HG03460 (cell line): ENCODE measurements around the gene SPEF1.
"Not testable (repeated sequence)": the region's sequence is repeated elsewhere in the genome, so short reads cannot be mapped to it uniquely, and the experiment has no call there.

Experiments
- ATAC-seq: cut with Tn5 transposase; IDR thresholded peaks from one replicate; pipeline ENCODE4 v1.9.1; 2021; ENCODE audit not compliant: unreplicated experiment

Gene SPEF1

DNA sequence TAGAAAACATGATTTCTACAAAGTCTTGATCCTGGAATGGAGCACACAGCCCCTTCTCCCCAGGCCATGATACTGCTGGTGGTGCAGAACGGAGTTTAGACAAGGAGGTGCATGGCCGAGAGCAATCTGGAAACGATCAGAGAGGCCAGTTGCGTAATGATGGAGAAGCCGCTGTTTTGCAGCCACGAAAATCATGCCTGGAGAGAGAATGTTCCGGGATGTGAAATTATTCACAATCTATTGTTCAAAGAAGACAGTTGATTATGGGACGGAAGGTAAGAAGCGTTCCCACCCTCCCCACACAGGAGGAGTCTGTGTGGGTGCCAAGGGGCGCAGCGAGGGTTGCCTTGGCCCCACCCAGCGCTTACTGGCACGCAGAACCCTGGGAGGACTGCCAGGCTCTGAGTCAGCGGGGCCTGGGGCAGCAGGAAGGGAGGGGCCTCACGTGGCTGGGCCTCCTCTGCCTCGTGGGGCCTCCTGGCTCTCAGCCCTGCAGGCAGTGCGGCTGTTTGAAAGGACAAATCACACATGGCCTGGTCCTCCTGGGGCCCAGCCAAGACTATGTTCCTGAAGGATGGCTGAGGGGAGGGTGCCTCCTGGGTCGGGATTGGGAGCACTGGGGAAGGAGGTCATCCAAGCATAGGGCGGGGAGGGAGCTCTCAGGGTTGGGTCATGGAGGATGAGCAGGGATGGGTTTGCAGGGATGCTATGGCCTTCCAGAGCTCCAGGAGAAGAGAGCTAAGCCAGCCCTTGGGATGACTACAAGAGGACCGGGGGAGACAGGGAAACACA, 30.4 kb upstream of the SPEF1 start:
- no peak for ATAC-seq

DNA sequence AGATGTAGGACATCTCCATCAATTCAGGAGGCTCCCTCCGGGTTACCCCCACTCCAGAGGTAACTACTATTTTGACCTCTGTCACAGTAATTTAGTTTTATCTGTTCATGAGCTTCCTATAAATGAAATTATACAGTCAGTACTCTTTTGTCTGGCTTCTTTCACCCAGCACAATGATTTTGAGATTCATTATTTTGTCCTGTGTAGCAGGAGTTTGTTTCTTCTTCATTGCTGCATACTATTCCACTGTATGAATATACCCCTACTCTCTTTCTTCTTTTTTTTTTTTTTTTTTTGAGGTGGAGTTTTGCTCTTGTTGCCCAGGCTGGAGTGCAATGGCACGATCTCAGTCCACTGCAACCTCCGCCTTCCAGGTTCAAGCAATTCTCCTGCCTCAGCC, 27.3 kb upstream of the SPEF1 start:
- ATAC-seq, result no peak

DNA sequence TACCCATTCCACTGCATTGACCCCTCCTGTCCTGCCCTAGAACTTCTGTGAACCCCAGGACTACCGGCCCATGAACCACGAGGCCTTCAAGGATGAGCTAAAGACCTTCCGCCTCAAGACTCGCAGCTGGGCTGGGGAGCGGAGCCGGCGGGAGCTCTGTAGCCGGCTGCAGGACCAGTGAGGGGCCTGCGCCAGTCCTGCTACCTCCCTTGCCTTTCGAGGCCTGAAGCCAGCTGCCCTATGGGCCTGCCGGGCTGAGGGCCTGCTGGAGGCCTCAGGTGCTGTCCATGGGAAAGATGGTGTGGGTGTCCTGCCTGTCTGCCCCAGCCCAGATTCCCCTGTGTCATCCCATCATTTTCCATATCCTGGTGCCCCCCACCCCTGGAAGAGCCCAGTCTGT, 23.5 kb upstream of the SPEF1 start:
- no peak for ATAC-seq

DNA sequence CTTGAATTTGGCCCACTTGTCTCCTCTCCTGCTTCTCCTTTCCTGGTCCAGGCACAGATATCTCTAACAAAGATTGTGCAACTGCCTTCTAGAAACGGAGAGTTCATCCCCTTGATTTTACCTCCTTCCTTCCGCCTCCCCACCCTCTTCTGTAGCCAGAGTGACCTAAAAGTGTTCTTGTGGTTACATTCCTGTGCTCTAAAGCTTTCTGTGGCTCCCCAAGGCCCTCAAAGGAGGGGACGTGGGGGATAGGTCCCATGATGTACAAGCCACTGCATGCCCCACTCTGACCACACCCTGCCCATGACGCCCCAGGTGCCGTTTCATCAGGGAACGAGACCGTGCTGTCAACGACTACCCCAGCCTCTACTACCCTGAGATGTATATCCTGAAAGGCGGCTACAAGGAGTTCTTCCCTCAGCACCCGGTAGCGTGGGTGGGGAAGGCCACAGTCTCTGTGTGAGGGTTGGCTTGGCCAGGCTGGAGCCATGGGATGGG, 23.1 kb upstream of the SPEF1 start:
- no peak for ATAC-seq

DNA sequence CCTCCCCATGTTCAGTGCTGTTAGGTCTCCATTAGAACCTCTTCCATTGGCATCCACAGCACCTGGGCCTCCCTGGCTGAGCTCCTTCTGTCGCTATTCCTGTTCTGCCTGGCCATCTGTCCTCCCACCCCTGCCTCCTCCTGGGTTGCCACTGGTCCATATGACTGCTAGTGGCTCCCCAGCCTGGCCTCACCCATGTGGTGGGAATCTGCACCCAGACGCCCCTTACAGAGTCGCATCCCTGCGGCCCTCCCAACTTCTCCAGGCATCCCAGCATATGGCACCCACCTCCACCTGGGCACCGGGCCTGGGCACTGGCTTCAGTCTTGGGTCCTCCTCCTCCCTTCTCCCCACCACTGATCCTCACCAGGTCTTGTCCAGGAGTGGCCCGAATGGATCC, 22.6 kb upstream of the SPEF1 start:
- no peak for ATAC-seq

DNA sequence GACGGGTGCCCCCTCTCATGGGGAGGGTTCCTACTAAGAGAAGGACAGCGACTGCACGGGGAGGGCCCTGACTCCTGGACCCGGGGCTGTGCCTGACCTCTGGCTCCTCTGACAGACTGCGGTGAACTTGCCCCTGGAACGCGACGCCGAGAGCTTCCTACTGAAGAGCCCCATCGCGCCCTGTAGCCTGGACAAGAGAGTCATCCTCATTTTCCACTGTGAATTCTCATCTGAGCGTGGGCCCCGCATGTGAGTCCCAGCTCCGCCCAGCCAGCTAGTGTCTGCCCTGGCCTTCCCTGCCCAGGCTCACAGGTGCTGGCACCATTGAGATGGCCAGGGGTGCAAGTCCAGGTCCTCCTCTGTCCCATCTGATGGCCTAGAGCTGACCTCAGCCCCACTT, 22.0 kb upstream of the SPEF1 start:
- ATAC-seq, result no peak

DNA sequence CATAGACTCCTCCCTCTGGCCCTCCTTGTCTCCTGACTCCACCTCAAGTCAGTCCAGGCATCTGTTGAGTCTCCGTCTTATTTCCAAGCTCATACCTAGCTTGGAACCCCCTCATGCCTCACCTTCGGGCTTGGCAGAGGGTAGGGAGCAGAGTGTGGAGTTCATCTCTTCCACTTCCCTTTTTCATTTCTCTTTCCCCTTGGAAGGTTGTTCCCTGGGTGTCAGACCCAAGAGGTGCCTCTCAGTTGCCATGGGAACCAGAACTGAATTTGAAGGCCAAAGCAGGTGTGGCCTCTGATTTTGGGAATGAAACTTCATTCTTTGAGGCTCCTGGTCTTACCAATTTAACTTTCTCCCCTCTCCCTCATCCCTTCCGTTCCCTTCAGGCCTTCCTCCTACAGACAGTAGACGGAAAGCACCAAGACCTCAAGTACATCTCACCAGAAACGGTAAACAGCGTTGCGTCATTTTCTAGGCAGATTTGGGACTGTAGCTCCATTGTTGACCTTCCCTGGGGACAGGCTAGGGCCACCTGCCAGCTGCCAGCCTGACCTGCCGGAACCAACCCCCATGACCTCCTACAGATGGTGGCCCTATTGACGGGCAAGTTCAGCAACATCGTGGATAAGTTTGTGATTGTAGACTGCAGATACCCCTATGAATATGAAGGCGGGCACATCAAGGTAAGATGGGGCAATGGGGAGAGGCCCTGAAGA, 21.4 kb upstream of the SPEF1 start:
- no peak for ATAC-seq

DNA sequence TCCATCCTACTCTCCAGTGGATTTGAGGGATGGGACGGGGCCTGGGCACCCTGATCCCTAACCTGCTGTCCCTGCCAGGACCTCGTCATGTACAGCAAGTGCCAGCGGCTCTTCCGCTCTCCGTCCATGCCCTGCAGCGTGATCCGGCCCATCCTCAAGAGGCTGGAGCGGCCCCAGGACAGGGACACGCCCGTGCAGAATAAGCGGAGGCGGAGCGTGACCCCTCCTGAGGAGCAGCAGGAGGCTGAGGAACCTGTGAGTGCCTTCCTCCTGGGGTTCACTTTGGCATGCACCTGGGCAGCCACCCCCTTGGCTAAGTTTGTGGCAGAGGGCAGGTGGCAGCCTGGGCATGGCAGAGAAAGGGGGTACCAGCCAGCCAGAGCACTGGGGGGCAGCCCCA, 20.6 kb upstream of the SPEF1 start:
- ATAC-seq, result no peak

DNA sequence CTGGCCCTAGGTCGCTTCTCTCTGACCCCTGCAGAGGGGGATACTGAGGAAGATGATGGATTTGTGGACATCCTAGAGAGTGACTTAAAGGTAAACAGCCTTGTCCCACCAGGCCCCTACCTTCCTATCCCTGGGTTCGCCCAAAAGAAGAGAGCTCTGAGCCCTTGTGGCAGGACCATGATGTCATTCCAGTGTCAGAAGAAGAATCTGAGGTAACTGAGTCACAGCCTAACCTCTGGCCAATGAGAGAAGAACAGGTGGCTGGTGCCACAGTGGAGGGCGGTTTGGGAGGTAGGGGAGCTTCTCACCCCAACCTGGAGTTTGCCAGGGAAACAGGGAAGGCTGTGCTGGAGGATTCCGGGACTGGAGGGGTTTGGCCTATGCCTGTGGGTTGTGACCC, 20.1 kb upstream of the SPEF1 start:
- no peak for ATAC-seq

DNA sequence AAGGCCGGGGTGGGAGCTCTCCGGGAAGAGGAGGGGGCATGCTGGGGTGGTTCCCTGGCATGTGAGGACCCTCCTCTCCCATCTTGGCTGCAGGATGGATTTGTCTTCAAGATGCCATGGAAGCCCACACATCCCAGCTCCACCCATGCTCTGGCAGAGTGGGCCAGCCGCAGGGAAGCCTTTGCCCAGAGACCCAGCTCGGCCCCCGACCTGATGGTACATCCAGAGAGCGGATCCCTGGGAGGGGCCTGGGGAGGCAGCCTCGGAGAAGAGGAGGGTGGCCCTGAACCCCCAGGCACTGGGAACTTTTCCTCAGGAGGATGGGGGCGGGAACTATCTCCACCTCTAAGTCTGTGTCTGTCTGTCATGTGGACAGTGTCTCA, 19.6 kb upstream of the SPEF1 start:
- ATAC-seq, result no peak

DNA sequence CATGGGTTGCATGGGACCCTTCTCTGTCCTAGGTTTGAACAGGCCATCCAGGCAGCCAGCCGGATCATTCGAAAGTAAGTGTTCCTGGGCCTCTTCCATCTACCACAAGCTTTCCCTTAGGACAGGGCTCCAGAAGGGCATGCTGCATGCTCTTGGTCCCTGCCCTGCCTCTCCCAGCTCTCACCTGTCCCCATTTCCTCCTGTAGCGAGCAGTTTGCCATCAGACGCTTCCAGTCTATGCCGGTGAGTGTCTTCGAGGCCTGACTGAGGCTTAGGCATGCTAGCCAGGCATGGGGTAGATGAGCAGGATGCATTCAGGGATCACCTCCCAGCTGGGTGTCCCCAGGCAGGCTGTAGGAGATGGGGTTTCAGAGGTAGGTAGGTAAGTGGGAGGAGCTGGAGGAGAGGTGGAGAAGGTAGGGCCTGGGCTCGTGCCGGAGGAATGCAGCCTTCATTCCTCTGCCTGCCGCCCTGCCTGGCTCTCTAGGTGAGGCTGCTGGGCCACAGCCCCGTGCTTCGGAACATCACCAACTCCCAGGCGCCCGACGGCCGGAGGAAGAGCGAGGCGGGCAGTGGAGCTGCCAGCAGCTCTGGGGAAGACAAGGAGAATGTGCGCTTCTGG, 19.1 kb upstream of the SPEF1 start:
- no peak for ATAC-seq

DNA sequence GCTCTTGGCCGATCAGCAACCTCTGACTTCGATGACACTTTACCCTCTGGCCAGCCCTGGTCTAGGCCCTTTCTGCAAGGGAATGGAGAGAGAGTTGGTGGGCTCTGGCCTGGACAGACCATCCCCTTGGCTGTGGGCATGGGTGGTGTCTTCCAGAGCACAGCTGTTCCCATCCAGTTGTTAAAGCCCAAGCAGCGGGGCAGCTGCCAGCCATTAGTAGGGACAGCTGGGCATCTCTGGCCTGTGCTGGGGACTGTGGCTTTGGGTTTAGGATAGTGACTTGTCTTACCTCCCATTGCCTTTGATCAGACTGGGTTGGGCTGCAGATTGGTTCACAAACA, 17.6 kb upstream of the SPEF1 start:
- ATAC-seq, result no peak

DNA sequence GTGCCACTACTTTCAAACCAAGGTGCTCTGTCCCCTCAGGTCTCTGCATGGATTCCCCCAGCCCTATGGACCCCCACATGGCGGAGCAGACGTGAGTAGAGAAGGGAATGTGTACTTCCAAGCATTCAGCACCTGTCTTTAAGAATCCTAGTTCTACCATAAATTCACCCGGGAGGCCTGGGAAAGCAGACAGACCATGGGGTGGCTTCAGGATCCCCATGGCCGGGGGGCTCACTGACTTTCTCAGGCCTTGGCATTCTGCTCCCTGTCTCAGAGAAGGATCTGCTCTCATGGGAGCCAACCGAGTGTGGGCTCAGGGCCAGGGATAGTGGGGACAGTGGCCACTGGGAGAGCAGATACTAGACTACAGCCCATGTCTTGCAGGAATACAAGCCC, 17.1 kb upstream of the SPEF1 start:
- ATAC-seq, result no peak

DNA sequence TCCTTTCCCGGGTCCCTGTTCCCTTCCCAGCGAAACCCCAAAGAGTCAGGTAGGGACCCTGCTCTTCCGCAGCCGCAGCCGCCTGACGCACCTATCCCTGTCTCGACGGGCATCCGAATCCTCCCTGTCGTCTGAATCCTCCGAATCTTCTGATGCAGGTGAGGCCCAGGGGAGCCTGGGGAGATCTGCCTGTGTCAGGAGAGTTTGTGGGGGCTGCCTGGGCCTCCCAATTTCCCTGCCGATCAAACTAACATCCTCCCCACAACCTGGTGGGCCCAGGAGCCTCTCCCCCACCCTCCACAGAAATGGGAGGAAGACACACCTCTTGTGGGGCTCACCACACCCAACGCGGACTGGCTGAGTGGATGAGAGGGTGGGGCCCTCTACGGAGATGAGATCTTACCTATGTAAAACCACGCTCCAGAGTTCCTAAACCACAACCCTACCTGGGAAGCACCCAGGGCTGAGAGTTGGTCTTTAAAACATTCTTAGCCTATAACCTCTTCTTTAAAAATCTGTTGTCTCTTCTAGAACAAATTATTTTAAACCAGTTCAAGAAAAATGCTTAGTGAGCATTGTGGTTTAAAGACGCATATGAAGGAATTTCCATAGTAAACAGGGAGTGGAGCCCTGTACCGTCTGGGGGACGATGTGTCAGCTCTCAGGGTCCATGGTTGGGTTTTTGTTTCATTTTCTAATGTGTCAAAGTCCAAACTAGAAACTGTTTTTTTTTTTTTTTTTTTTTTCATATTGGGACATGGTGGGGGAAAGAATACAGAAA, 16.5 kb upstream of the SPEF1 start:
- no peak for ATAC-seq

DNA sequence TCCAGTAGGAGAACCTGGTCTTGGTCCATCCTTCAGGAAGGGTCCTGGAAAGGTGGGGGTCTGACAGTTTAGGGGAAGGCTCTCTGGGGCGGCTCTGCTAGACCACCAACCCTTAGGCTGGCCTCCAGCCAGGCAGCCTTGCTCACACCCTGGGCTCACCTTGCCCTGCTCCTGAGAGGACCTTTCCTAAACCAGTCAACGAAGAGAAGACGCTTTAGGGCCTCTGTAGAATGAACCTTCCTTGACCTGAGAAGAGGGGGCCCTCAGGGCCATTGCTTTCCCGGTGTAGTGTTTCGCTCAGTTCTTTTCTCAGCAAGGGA, 15.9 kb upstream of the SPEF1 start:
- ATAC-seq, result no peak

DNA sequence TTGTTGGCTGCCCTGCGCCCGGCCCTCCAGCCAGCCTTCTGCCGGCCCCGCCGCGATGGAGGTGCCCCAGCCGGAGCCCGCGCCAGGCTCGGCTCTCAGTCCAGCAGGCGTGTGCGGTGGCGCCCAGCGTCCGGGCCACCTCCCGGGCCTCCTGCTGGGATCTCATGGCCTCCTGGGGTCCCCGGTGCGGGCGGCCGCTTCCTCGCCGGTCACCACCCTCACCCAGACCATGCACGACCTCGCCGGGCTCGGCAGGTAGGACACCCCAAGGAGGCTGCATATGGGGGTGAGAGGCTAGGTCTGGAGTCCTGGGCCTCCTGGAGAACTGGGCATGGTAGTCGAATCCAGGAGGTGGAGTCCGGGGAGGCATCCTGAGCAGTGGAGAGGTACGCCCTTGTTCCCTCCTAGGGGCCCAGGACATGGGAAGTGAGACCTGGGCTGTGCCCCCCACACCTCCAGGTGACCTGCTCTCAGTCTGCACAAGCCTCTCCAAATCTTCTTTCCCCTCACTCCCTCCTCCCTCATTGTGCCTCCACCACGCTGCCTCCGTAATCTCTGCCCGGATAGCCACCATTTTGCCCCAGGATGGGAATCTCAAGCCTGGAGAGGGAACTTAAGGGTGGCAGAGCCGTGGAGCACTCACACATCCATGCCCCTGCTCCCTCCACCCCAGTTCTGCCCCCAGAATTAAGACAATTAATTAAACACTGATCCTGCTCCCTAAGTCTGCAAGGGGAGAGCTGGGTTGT, 15.4 kb upstream of the SPEF1 start:
- ATAC-seq, result no peak

DNA sequence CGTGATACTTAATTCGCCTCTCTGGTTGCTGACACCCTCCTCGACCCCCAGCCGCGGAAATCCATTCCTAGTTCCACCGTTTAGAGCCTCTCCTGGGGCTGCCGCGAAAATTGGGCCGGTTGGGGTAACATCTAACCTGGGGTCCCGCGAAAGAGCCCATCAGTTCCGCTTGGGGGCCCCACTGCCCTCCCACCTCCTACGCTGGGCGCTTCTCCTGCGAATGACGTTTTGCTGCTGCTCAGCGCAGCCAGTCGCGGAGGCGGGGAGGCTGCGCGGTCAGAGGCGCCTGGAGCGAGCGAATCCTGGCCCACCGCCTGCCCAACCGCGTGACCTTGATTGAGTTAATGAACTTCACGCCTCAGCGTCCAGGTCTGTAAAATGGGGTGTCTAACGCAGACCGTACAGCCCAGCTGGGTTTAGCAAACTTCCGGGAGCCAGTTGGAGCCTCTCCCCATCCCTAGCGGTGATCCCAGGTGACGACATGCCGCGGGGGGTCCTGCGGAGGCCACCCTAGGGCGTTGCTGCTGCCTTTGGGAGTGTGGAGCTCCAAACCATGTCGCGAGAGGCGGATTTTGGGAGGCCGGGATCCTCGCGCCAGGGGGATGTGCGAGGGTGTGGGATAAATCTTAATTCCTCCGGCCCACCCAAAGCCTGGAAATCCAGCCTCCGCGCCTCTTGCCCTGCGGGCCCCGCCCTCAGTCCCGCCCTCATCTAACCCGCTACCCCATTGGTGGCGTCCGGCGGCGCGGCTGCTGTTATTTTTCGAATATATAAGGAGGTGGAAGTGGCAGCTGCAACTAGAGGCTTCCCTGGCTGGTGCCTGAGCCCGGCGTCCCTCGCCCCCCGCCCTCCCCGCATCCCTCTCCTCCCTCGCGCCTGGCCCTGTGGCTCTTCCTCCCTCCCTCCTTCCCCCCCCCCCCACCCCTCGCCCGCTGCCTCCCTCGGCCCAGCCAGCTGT, 14.5 kb upstream of the SPEF1 start, which contains the start of gene CDC25B:
TSS of gene CDC25B (plus strand) at position 800 of the 958 bp plus-strand sequence. CDS start 222 bp downstream, outside the sequence.
- peak; percentile 62 for ATAC-seq

DNA sequence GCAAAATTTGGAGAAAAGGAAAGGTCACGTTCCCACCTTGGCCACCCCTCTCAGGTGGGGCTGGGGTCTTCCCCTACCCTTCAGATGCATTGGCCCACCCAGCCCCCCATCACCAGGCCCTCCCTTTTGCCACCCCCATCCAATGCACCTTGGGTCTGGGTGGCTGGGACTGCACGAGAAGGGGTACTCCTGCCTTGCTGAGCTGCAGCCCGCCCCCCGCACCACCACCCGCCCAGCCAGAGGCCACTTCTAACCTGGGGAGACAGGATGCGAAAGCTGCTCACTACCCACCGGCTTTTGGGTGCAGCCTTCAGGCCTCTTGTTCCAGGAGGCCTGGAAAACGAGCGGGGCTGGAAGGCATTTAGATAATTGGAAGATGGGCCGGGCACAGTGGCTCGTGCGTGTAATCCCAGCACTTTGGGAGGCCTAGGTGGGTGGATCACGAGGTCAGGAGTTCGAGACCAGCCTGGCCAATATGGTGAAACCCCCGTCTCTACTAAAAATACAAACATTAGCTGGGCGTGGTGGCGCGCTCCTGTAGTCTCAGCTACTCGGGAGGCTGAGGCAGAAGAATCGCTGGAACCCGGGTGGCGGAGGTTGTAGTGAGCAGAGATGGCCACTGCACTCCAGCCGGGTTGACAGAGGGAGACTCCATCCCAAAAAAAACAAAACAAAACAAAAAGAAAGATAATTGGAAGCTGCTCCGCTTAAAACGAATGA, 13.6 kb upstream of the SPEF1 start:
- ATAC-seq, result no peak

DNA sequence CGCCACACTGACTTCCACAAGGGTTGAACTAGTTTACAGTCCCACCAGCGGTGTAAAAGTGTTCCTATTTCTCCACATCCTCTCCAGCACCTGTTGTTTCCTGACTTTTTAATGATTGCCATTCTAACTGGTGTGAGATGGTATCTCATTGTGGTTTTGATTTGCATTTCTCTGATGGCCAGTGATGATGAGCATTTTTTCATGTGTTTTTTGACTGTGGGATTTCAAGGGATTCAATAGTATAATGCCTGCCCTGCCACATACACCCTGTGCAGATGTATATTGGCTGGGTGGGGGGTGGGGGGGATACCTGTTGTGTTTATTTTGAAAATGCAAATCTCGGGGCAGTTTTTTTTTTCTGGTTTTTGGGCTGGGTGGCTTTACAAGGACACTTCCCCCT, 12.9 kb upstream of the SPEF1 start:
- ATAC-seq, result not testable (repeated sequence)
